Caki2 (cell line): ENCODE measurements around the gene CDC5L. TPM values are rescaled to one million over a fixed set of nuclear protein-coding genes. Genes with fewer than 3 reads are reported as not detected.

Source experiments
- total RNA-seq: library from RNA; depleted of rRNA; stranded (reverse); fragments of >200 nt; shearing (Covaris generic); gene quantifications from 2 replicates; pipeline ENCODE4 v1.2.3, GENCODE V29; 2014; ENCODE audit warnings: low replicate concordance; rRNA removed

CDC5L gene
- total RNA-seq, 1 experiment from 2014 or later, result 19.9 TPM

Other genes starting within 250 kb of the CDC5L start
- gene CAPN11, start 228.9 kb upstream of the CDC5L start, total RNA-seq, result not detected in 2 replicates
- not detected in 2 replicates for gene MYMX, start 170.8 kb upstream of the CDC5L start, total RNA-seq
- gene SLC29A1, start 164.1 kb upstream of the CDC5L start, total RNA-seq, result 47.6 and 55.5 TPM in 2 replicates
- 807 and 852 TPM in 2 replicates for gene HSP90AB1, start 140.6 kb upstream of the CDC5L start, total RNA-seq
- 203 and 221 TPM in 2 replicates for gene SLC35B2, start 130.2 kb upstream of the CDC5L start, total RNA-seq
- 24.7 and 33.4 TPM in 2 replicates for gene NFKBIE, start 122.2 kb upstream of the CDC5L start, total RNA-seq
- not detected in 2 replicates for gene TMEM151B, start 117.3 kb upstream of the CDC5L start, total RNA-seq
- 20.0 and 23.9 TPM in 2 replicates for gene AARS2, start 74.4 kb upstream of the CDC5L start, total RNA-seq
- gene SPATS1, start 45.1 kb upstream of the CDC5L start, total RNA-seq, result not detected in 2 replicates